HEK293T (cell line): ENCODE data around the gene ARHGAP22.

Source experiments
- BHLHE40 ChIP-seq: fragments of 450-650 bp; IDR thresholded peaks from 2 replicates; pipeline ENCODE4 v1.6.1; 2016; ENCODE audit warnings: mild to moderate bottlenecking, moderate library complexity, borderline replicate concordance
- ELF4 ChIP-seq: fragments of 450-650 bp; IDR thresholded peaks from 2 replicates; pipeline ENCODE4 v1.6.1; 2017; ENCODE audit warnings: antibody characterized with exemption
- FOXA1 ChIP-seq: fragments of 450-650 bp; IDR thresholded peaks from 2 replicates; pipeline ENCODE4 v1.6.1; 2016; ENCODE audit warnings: mild to moderate bottlenecking
- FOXK2 ChIP-seq: fragments of 450-650 bp; IDR thresholded peaks from 2 replicates; pipeline ENCODE4 v1.6.1; 2016; ENCODE audit warnings: mild to moderate bottlenecking
- FOXM1 ChIP-seq: fragments of 450-650 bp; IDR thresholded peaks from 2 replicates; pipeline ENCODE4 v1.6.1; 2017; ENCODE audit warnings: mild to moderate bottlenecking, borderline replicate concordance
- HDGF ChIP-seq: fragments of 450-650 bp; IDR thresholded peaks from 2 replicates; pipeline ENCODE4 v1.6.1; 2017; ENCODE audit warnings: antibody characterized with exemption, borderline replicate concordance
- L3MBTL2 ChIP-seq: fragments of 450-650 bp; conservative IDR thresholded peaks from 2 replicates; pipeline ENCODE4 v1.6.1; 2016; ENCODE audit warnings: mild to moderate bottlenecking
- LEF1 ChIP-seq: fragments of 450-650 bp; IDR thresholded peaks from 2 replicates; pipeline ENCODE4 v1.6.1; 2017; ENCODE audit warnings: mild to moderate bottlenecking, borderline replicate concordance
- NFRKB ChIP-seq: fragments of 450-650 bp; IDR thresholded peaks from 2 replicates; pipeline ENCODE4 v1.6.1; 2016; ENCODE audit warnings: mild to moderate bottlenecking, moderate library complexity
- PKNOX1 ChIP-seq: fragments of 450-650 bp; IDR thresholded peaks from 2 replicates; pipeline ENCODE4 v1.6.1; 2016
- SP1 ChIP-seq: fragments of 450-650 bp; IDR thresholded peaks from 2 replicates; pipeline ENCODE4 v1.6.1; 2017
- SUZ12 ChIP-seq: fragments of 450-650 bp; IDR thresholded peaks from 2 replicates; pipeline ENCODE4 v1.6.1; 2016; ENCODE audit warnings: mild to moderate bottlenecking
- TARDBP ChIP-seq: fragments of 450-650 bp; IDR thresholded peaks from 2 replicates; pipeline ENCODE4 v1.6.1; 2016
- ZNF384 ChIP-seq: fragments of 450-650 bp; IDR thresholded peaks from 2 replicates; pipeline ENCODE4 v1.6.1; 2016

GRCh38 chr10:48633381-48634197, 28.7 kb upstream of the ARHGAP22 start:
- TF ChIP-seq FOXA1 (no peak), ELF4 (no peak), FOXM1 (no peak), L3MBTL2 (no peak), FOXK2 (no peak), LEF1 (no peak), ZNF384 (no peak), SUZ12 (no peak), PKNOX1 (no peak), SP1 (no peak), TARDBP (no peak), NFRKB (no peak), BHLHE40 (no peak), HDGF (no peak)
